Kasumi-1 (cell line): ENCODE data around the gene FBXW11.
"Not testable (repeated sequence)": the region's sequence is repeated elsewhere in the genome, so short reads cannot be mapped to it uniquely, and the experiment has no call there.

Source experiments
- DNase-seq, 2 experiments: peaks; one replicate each; lab custom pipeline; 2025; lab: John Stamatoyannopoulos, UW

FBXW11 gene

DNA sequence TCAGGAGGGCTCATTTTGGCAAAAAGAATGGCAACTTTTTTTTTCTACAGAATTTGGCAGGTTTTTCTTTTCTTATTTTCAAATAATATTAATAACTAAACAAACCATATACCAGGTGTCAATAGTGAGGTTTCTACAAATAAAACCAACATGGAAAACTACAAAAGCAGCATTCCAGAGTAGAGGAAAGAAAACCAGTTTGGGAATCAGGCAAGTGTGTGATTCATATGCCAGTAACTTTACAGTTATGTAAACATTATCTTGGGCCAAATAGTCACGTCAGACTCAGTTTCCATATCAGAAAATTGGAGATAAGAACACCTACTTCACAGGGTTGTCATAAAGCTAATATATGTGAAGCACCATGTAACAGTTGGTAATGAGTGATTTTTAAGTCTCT is 51.7 kb downstream of the FBXW11 start:
- DNase-seq = no peak

DNA sequence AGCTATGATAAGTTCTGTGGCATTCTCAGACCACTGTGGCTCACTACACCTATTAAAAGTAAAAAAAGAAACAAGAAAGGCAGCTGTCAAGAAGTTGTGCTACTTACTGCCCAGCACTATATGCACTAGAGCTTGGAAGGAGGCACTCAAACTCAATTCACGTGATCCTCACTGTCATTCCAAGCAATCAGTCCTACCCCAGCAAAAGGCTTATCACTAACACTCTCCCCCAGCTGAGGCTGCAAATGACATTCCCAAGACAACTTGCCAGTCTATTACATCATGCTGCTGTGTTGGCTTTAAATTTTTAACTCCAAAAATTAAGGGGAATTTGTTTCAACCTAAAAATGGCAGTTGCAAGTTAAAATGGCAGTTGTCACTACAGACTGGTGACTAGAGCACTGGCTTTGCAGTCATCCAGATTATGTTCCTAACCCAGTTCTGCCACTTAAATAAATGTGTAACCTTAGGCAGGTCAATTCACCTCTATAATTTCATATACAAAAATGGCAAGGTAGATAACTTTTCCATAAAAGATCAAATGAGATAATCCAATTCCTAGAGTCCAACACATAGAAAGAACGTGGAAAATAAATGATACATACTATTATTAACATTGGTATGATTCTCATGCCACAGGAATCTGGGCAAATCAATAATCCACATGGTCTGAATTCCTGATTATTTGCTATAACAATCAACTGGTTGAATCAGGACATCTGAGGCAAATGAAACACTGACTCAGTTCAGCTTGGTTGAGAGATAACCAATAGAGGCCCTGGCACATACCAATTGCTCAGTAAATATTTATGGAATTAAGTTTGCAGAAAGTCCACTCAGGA is 52.4 kb downstream of the FBXW11 start:
- DNase-seq = no peak

DNA sequence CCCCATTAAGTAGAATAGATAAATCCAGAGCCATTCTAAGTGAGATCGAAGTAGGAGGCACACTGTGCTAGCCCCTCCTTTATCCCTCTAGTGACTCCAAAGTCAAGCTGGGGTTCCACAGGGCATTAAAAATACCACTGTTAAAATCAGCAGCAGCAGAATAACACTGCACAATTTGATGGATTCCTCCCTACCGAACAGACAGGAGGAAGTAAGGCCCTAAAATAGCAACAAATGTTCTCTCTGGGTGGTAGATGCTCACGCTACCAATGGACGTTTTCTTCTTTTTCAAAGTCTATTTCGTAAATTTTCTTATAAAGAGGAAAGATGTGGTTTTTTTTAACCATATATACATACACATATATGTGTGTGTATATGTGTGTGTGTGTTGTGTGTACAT is 54.4 kb downstream of the FBXW11 start:
- DNase-seq = peak; percentile 72 to 83

DNA sequence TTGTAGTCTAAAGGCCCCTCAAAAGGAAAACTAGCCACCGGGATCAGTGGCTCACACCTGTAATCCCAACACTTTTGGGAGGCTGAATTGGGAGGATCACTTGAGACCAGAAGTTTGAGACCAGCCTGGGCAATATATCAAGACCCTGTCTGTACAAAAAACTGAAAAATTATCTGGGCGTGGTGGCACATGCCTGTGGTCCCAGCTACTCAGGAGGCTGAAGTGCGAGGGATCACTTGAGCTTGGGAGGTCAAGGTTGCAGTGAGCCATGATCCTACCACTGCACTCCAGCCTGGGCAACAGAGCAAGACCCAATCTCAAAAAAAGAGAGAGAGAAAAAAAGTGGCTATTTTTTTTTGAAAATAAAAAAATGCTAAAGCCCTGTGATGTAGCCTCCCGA is 55.2 kb downstream of the FBXW11 start:
- DNase-seq = no peak

GRCh38 chr5:171946000-171946781 is 60.2 kb downstream of the FBXW11 start:
- DNase-seq = no peak

DNA sequence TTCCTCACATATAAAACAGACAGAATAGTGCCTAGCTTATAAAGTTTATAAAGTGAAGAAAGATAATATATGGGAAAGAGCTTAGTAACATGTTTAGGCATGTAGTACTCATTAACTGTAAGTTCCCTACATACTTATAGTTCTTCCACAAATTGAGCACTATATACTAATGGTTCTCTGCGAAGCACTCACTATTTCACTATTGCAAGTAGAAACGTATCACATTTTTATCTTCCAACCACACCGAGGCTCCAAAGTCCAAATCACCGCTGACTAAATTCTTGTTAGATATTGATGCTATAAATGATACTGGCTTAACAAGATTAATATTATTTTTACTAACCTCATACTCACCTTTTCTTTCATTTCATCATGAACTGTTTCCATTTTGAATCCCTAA is 61.0 kb downstream of the FBXW11 start:
- DNase-seq = no peak

- DNase-seq = no peak
These were observed 61.4 kb downstream of the FBXW11 start for GRCh38 chr5:171945066-171945465.

GRCh38 chr5:171942112-171942516 is 64.3 kb downstream of the FBXW11 start:
- not testable (repeated sequence) for DNase-seq

- not testable (repeated sequence) for DNase-seq
These were observed 64.8 kb downstream of the FBXW11 start for GRCh38 chr5:171941675-171942074.

GRCh38 chr5:171941275-171941674 is 65.2 kb downstream of the FBXW11 start:
- DNase-seq = not testable (repeated sequence)

DNA sequence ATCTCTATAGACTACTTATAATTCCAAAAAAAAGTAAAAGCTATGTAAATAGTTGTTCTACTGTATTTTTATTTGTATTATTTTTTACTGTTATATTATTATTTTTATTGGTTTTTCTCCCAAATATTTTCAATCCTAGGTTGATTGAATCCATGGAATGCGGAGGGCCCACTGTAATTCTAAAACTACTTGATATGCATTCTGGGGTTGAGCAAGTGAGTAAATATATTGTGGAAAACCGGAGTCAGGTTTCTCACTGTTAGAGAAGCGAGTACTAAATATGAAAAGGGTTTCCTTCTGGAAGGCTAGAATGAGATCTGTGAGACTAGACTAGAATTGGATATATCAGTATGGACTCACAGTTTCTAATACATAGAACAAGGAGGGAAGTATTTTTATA is 66.5 kb downstream of the FBXW11 start:
- DNase-seq = no peak

GRCh38 chr5:171938358-171938757 is 68.1 kb downstream of the FBXW11 start:
- no peak for DNase-seq

DNA sequence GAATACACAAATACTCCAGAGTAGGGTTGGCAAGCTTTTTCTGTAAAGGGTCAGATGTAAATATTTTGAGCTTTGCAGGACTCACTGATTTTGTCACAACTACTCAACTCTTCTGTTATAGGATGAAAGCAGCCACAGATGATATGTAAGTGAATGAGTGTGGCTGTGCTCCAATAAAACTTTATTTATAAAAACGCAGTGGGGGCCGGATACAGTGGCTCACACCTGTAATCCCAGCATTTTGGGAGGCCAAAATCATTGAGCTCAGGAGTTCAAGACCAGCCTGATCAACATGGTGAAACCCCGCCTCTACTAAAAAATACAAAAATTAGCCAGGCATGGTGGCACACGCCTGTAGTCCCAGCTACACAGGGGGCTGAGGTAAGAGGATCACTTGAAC is 69.1 kb downstream of the FBXW11 start:
- no peak for DNase-seq

DNA sequence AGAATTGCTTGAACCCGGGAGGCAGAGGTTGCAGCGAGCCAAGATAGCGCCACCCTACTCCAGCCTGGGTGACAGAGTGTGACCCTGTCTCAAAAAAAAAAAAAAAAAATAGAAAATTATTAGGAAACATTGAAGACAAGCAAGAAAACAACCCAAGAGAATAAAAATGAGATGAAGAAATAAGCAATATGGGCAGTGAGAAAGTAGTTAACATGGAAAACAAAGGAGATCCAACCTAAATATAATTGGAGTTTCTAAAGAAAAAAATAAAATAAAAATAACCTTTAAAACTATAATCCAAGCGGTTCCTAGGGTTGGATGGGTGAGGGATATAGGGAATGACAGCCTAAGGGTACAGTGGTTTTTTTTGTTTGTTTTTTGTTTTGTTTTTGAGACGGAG is 71.9 kb downstream of the FBXW11 start:
- no peak for DNase-seq

- no peak for DNase-seq
These were observed 75.3 kb downstream of the FBXW11 start for GRCh38 chr5:171931163-171931562.

DNA sequence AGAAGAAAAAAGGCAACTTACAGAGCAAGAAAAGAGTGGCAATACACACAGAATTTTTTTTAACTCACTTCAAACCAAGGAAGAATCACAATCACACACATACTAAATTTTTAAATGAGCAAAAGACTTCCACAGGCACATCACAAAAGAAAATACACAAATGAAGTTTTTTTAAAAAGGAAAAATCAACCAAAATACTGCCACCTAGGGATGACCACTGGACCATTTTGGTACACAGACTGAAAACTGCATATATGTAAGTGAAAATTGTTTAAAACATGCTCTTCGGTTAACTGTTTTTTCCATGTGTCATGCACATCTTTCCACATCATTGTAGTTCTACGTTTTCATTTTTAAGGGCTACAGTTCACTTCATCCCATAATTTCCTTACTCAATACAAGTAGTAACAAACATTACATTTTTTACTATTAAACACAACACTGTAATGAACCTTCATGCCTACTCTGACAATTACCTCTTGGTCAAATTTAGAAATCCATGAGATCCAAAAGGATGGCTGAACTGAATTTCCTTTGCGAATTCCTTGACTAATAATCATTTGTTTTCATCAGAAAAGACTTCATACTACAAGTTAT is 79.0 kb downstream of the FBXW11 start:
- DNase-seq = peak; percentile 4 to 44

DNA sequence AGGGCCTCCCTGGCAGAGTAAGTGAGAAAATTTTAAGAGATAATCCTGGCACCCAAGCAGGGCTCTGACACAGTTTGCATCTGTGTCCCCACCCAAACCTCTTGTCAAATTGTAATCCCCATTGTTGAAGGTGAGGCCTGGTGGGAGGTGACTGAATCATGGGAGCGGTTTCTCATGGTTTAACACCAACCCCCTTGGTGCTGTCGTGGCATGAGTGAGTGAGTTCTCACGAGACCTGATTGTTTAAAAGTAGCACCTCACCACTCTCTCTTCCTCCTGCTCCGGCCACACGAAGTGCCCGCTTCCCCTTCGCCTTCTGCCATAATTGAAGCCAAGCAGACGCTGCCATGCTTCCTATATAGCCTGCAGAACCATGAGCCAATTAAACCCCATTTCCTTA is 80.1 kb downstream of the FBXW11 start:
- DNase-seq = no peak

- DNase-seq = no peak
These were observed 81.8 kb downstream of the FBXW11 start for GRCh38 chr5:171924493-171925122.

DNA sequence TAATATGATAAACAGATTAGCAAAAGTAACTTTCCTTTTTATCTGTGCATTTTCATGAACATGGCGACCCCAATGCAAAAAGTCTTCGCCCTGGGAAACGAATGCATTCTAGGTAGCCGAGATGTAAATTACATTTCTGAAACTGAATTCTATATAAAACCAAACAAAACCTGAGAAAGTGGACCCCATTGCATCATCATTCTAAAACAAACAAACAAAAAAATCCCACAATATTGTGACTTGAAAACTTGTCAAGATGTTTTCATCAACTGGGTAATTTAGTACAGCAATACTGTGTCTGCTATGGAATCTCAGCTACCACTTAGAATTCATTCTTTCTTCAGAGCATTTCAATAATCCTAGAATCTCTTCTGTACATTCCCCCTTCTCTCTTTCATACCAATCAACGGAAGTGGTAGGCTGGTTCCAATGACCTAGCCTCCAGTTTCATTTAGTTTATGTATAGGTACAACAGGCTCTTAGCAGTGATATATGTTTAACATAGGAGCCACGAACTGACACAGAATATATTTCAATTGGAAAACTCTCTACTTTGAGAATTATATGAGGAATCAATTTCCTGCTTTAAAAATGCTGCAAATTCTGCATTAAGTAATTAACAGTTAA is 85.6 kb downstream of the FBXW11 start:
- DNase-seq = no peak

DNA sequence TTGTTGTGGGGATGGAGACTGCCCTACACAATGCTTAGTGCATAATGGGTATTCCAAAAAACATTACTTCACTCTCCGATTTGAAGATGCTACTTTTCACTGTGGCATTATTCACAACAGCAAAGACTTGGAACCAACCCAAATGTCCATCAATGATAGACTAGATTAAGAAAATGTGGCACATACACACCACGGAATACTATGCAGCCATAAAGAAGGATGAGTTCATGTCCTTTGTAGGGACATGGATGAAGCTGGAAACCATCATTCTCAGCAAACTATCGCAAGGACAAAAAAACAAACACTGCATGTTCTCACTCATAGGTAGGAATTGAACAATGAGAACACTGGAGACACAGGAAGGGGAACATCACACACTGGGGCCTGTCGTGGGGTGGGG is 90.7 kb downstream of the FBXW11 start:
- not testable (repeated sequence) for DNase-seq

DNA sequence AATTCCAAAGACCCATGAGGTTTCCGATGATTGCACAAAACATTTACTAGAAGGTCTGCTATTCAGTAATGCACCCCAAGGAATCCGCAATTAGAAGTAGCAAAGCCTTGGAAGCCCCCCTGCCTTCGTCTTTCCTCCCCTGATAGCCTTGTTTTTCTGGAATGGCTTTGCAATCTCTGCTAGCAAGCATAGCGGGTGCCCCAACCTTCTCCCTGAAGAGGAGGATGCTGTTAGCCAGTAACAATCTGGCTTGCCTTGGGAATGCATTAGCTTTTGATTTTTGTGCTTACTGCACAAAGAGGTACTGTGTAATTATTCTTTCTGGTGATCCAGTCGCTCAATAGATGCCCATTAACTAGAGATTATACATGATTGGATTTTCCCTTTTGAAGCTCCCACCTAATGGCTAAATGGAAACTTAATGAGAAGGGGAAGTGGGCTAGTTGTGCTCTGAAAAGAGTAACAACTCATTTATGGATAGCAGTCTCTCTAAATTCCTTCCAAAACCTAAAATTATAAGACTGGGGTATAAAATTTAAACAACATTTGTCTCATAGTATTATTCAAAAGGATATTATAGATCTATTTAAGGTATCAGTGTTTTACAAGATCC is 91.6 kb downstream of the FBXW11 start:
- no peak for DNase-seq

DNA sequence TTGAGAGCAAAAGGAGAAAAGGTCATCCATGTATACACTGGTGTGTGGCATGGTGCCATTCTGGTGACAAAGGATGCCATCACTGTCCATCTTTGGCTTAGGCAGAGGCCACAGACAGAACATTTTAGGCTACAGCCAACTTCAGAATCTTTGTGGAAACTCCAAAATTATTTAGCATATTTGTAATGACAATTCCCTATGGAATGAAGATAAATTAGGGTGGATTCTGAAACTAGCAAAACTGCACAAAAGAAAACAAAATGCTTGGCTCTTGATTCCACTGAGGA is 92.5 kb downstream of the FBXW11 start:
- no peak for DNase-seq
